ENCODE measurements around the gene KLRC3.

Gene KLRC3

GRCh38 chr12:10363914-10364814 is 56.2 kb downstream of the KLRC3 start:
- no peak for DNase-seq (ENCODE audit: low spot score)
- no peak for TF ChIP-seq CTCF (IDR thresholded peaks at IDR 0.05)
- peak overlapping the region; percentile 85 to 95 for H3K27ac ChIP-seq
- peak overlapping the region; percentile 85 for H3K4me3 ChIP-seq

- Histone ChIP-seq H3K4me3 (peak overlapping the region; percentile 85), H3K27ac (peak overlapping the region; percentile 85 to 95)
- no peak for TF ChIP-seq CTCF (IDR thresholded peaks at IDR 0.05)
- DNase-seq (ENCODE audit: low spot score) = no peak
Measured at GRCh38 chr12:10363658-10363913, 56.8 kb downstream of the KLRC3 start.

GRCh38 chr12:10362828-10363657 is 57.4 kb downstream of the KLRC3 start:
- no peak for TF ChIP-seq CTCF (IDR thresholded peaks at IDR 0.05)
- Histone ChIP-seq H3K27ac (peak overlapping the region; percentile 6 to 95), H3K4me3 (peak overlapping the region; percentile 85)
- no peak for DNase-seq (ENCODE audit: low spot score)

DNA sequence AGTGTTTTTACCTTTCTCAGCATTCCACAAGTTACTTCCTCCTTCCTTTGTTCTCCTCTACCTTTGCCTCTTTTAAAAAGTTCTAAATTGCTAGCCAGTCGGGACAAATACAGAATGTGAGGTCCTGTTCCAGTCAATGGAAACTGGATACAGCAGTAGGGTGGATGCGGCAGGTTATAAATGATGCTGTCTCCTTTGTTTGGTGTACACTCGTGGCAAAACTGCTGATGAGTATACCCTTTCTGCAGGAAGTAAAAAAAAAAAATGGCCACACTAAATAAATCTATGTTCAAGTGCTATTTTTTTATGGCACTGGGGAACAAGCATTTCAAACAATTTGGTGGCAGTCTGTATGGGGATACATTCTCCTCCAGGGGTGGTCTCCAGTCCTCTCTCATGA is 58.1 kb downstream of the KLRC3 start:
- no peak for DNase-seq (ENCODE audit: low spot score)
- no peak for TF ChIP-seq CTCF (IDR thresholded peaks at IDR 0.05)

More for the DNA sequence above, 58.1 kb downstream of the KLRC3 start:
- Histone ChIP-seq H3K27ac (no peak overlapping the region), H3K4me3 (no peak overlapping the region)
